A549 (cell line): ENCODE results near the gene DDX52. TPM values are rescaled to one million over a fixed set of nuclear protein-coding genes. Genes with fewer than 3 reads are reported as not detected.

Source experiments
- ATAC-seq, 2 experiments: fragments of 200-7000 bp in 1 of 2; fragments of >200 bp in 1 of 2; cut with Nextera tagmentation in 1 of 2; cut with Tn5 transposase in 1 of 2; 3 replicates each; pipeline versions ENCODE4 v1.8.0 to v1.9.1; 2018 to 2020; ENCODE audit warnings: mild to moderate bottlenecking in 1 of 2, moderate library complexity in 1 of 2
- CTCF ChIA-PET: fragments of 300-600 bp; sonication (Branson Sonifier 250); formaldehyde crosslinking; extraction: SDS; loops from one replicate; lab custom pipeline; 2021; ENCODE audit warnings: antibody characterized with exemption, inconsistent platforms; lab: Yijun Ruan, JAX
- POLR2A ChIA-PET: fragments of 350-600 bp; formaldehyde crosslinking; extraction: SDS; loops from one replicate; lab custom pipeline; 2021; ENCODE audit warnings: antibody characterized with exemption, inconsistent platforms; lab: Yijun Ruan, JAX
- DNase-seq, 2 experiments: peaks; one replicate each; pipeline versions ENCODE4 v3.0.0 to v3.0.0-alpha.2; 2011 to 2016; ENCODE audit warnings: low read depth in 1 of 2, low spot score in 1 of 2
- FAIRE-seq: peaks from 2 replicates; lab custom pipeline; 2011; peaks lifted over from hg19 to GRCh38; lab: Jason Lieb, UNC
- H3K27ac ChIP-seq, 2 experiments: fragments of >200 bp; sonication (Bioruptor Twin); formaldehyde crosslinking; 3 replicates each; pipeline ENCODE4 v1.5.1; 2016 to 2017
- H3K4me1 ChIP-seq: fragments of >200 bp; sonication (Bioruptor Twin); formaldehyde crosslinking; 3 replicates; pipeline ENCODE4 v1.6.1; 2016
- H3K4me2 ChIP-seq: fragments of >200 bp; sonication (Bioruptor Twin); formaldehyde crosslinking; 3 replicates; pipeline ENCODE4 v1.6.1; 2016
- H3K4me3 ChIP-seq: fragments of >200 bp; sonication (Bioruptor Twin); formaldehyde crosslinking; 3 replicates; pipeline ENCODE4 v1.5.1; 2016
- H3K9me3 ChIP-seq: fragments of >200 bp; sonication (Bioruptor Twin); formaldehyde crosslinking; 3 replicates; pipeline ENCODE4 v1.6.1; 2016
- CBX2 ChIP-seq: fragments of 200-600 bp; sonication (generic); IDR thresholded peaks from 2 replicates; pipeline ENCODE4 v1.6.1; 2016; ENCODE audit warnings: low read depth, mild to moderate bottlenecking, borderline replicate concordance
- CEBPB ChIP-seq, 2 experiments: fragments of >200 bp in 1 of 2; sonication (Bioruptor Twin) in 1 of 2; formaldehyde crosslinking in 1 of 2; IDR thresholded peaks; 2 replicates each; pipeline ENCODE4 v1.6.1; 2012 to 2016
- CHD4 ChIP-seq: fragments of 200-600 bp; sonication (generic); IDR thresholded peaks from 2 replicates; pipeline ENCODE4 v1.6.1; 2016; ENCODE audit warnings: antibody characterized with exemption, mild to moderate bottlenecking, borderline replicate concordance
- EHMT2 ChIP-seq: fragments of 200-600 bp; sonication (generic); IDR thresholded peaks from 2 replicates; pipeline ENCODE4 v1.6.1; 2016; ENCODE audit warnings: antibody characterized with exemption, low read depth, mild to moderate bottlenecking, moderate library complexity
- FOXS1 ChIP-seq: fragments of 250-450 bp; sonication (Bioruptor Pico); IDR thresholded peaks from 2 replicates; pipeline ENCODE4 v1.5.0; 2020; ENCODE audit warnings: mild to moderate bottlenecking, moderate library complexity
- MAFK ChIP-seq: fragments of 450-650 bp; IDR thresholded peaks from 2 replicates; pipeline ENCODE4 v1.6.1; 2014; ENCODE audit not compliant: partially characterized antibody
- MYC ChIP-seq: IDR thresholded peaks from 2 replicates; pipeline ENCODE4 v1.6.1; 2012; ENCODE audit warnings: mild to moderate bottlenecking, inconsistent platforms, low read length, improper control_type of control experiment, borderline replicate concordance
- NFE2L2 ChIP-seq: fragments of 150-350 bp; conservative IDR thresholded peaks from 2 replicates; pipeline ENCODE4 v1.6.1; 2014; ENCODE audit warnings: low read length
- PHF8 ChIP-seq: fragments of 200-600 bp; sonication (generic); IDR thresholded peaks from 2 replicates; pipeline ENCODE4 v1.6.1; 2016; ENCODE audit warnings: low read depth, mild to moderate bottlenecking, antibody characterized with exemption, moderate library complexity, borderline replicate concordance
- POLR2AphosphoS2 ChIP-seq: conservative IDR thresholded peaks from 2 replicates; pipeline ENCODE4 v1.6.1; 2012; ENCODE audit warnings: low read length, improper control_type of control experiment, inconsistent platforms
- RAD21 ChIP-seq, 2 experiments: fragments of >200 bp in 1 of 2; sonication (Bioruptor Twin) in 1 of 2; formaldehyde crosslinking in 1 of 2; IDR thresholded peaks in 1 of 2; conservative IDR thresholded peaks in 1 of 2; 2 replicates in 1 of 2; 3 replicates in 1 of 2; pipeline ENCODE4 v1.6.1; 2012 to 2018; ENCODE audit warnings: inconsistent platforms in 1 of 2
- RCOR1 ChIP-seq: fragments of 150-350 bp; IDR thresholded peaks from 2 replicates; pipeline ENCODE4 v1.6.1; 2014; ENCODE audit warnings: antibody characterized with exemption, low read length, low read depth
- TFCP2L1 ChIP-seq: fragments of 250-450 bp; sonication (Bioruptor Pico); IDR thresholded peaks from 2 replicates; pipeline ENCODE4 v1.5.0; 2021; ENCODE audit warnings: mild to moderate bottlenecking
- ZFP36 ChIP-seq: fragments of 450-650 bp; IDR thresholded peaks from 2 replicates; pipeline ENCODE4 v1.6.1; 2014; ENCODE audit warnings: borderline replicate concordance; ENCODE audit not compliant: partially characterized antibody
- WGBS: methylation state at CpG from one replicate; pipeline ENCODE4 v1.1.6; 2017; ENCODE audit errors: missing lambda C conversion rate; 5-methylcytosine and 5-hydroxymethylcytosine counted together
- polyA plus RNA-seq, 4 experiments: library from polyadenylated mRNA; depleted of rRNA in 3 of 4; stranded (reverse); fragments of >200 nt; fragmentation: RNase III in 1 of 4; extraction: RNeasy Plus Mini Kit Qiagen cat#74134 plus additional on column Dnase treatment in 1 of 4; gene quantifications; 2 replicates in 3 of 4; 3 replicates in 1 of 4; pipeline ENCODE4 v1.2.3, GENCODE V29; 2011 to 2017
- TF ChIP-seq, protein P1 (sequence below): IDR thresholded peaks from 2 replicates; pipeline ENCODE4 v1.6.1; 2012
- TF ChIP-seq, protein P2 (sequence below): fragments of 450-650 bp; IDR thresholded peaks from 2 replicates; pipeline ENCODE4 v1.6.1; 2014; ENCODE audit warnings: antibody characterized with exemption
- TF ChIP-seq, protein P3 (sequence below): fragments of 250-450 bp; sonication (Bioruptor Pico); IDR thresholded peaks from 2 replicates; pipeline ENCODE4 v1.5.0; 2021; ENCODE audit warnings: mild to moderate bottlenecking, moderate library complexity, borderline replicate concordance
- TF ChIP-seq, protein P4 (sequence below): fragments of >200 bp; sonication (Bioruptor Twin); formaldehyde crosslinking; IDR thresholded peaks from 2 replicates; pipeline ENCODE4 v1.6.1; 2016
- TF ChIP-seq, protein P5 (sequence below): fragments of >200 bp; sonication (Bioruptor Twin); formaldehyde crosslinking; IDR thresholded peaks from 3 replicates; pipeline ENCODE4 v1.6.1; 2016
- TF ChIP-seq, protein P6 (sequence below): fragments of 150-350 bp; IDR thresholded peaks from 2 replicates; pipeline ENCODE4 v1.6.1; 2014; ENCODE audit warnings: low read depth, mild to moderate bottlenecking, low read length

Gene DDX52
- polyA plus RNA-seq, 2 of the 4 experiments (the other 2 are of a cell fraction) = 42.4 to 59.6 TPM

DNA sequence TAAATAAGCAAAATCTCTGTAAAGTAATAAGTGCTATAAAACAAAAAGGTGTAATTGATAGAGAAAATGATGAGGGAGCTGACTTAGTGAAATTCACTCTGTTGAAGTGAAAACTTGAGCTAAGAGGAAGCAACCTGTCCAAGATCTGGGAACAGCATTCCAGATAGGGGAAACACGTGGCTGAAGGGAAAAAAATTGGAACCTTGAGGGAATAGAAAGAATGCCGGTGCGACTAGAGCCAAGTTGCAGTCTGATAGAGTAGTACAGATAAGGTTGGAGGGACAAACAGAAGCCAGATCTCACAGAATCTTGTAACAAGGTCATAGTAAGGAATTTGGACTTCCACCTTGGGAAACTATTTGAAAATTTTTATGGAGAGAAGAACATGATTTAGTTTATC is 623 bp upstream of the DDX52 start:
- 10% methylated on average over 3 of the region's 3 CpGs for WGBS
- Histone ChIP-seq H3K4me3 (peak overlapping the region; percentile 74), H3K4me2 (peak overlapping the region; percentile 79), H3K27ac (peak overlapping the region; percentile 86 to 92), H3K4me1 (peaks cover 32% of the 10 kb centered on the region), H3K9me3 (no peaks in the 10 kb centered on the region)
- ATAC-seq (peak in 1 of 2 experiments; percentile 43; a peak in 3 of 6 replicates), DNase-seq (peak; percentile 25 to 43), FAIRE-seq (no peak)
- ChIA-PET CTCF (interaction anchor here (0.5 to 10.1 kb wide), 12 partner anchors 7 to 202 kb away, joined by 3 to 153 read pairs (median 4); partner anchors contain the start of gene HNF1B), POLR2A (no interaction called here)
- TF ChIP-seq, protein P1, sequence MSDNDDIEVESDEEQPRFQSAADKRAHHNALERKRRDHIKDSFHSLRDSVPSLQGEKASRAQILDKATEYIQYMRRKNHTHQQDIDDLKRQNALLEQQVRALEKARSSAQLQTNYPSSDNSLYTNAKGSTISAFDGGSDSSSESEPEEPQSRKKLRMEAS = peak; percentile 72
- TF ChIP-seq FOXS1 = no peak

DNA sequence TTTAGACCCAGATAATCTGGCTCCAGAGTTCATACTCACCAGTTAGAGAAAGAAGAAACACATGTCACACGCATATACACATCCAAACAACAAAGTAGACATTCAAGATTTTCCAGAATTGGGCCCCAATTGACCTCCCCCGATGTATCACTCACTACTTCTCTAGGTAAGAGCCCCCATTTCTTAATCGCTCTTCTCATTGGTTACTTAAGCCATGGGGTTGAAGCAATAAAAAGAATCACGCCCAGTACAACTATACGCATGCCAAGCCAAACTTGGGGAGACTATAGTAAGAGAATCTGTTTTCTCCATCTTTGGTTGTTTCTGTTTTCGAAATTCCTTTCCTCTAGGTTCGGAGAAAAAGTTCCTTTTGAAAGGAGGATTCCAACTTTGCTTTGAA is 565 bp downstream of the DDX52 start:
- ChIA-PET CTCF (interaction anchor here (1.0 to 10.1 kb wide), 8 partner anchors 8 to 203 kb away, joined by 3 to 153 read pairs (median 4); partner anchors contain the start of gene HNF1B), POLR2A (no interaction called here)
- TF ChIP-seq MYC = no peak
- TF ChIP-seq, protein P2, sequence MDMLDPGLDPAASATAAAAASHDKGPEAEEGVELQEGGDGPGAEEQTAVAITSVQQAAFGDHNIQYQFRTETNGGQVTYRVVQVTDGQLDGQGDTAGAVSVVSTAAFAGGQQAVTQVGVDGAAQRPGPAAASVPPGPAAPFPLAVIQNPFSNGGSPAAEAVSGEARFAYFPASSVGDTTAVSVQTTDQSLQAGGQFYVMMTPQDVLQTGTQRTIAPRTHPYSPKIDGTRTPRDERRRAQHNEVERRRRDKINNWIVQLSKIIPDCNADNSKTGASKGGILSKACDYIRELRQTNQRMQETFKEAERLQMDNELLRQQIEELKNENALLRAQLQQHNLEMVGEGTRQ = no peak
- no peak for TF ChIP-seq FOXS1
- TF ChIP-seq, protein P3, sequence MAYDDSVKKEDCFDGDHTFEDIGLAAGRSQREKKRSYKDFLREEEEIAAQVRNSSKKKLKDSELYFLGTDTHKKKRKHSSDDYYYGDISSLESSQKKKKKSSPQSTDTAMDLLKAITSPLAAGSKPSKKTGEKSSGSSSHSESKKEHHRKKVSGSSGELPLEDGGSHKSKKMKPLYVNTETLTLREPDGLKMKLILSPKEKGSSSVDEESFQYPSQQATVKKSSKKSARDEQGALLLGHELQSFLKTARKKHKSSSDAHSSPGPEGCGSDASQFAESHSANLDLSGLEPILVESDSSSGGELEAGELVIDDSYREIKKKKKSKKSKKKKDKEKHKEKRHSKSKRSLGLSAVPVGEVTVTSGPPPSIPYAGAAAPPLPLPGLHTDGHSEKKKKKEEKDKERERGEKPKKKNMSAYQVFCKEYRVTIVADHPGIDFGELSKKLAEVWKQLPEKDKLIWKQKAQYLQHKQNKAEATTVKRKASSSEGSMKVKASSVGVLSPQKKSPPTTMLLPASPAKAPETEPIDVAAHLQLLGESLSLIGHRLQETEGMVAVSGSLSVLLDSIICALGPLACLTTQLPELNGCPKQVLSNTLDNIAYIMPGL (CRISPR knock-in tag) = no peak
- TF ChIP-seq NFE2L2 = no peak
- TF ChIP-seq CHD4 = no peak
- no peak for TF ChIP-seq ZFP36
- no peak for TF ChIP-seq PHF8
- H3K4me1 ChIP-seq = peaks cover 24% of the 10 kb centered on the region; the same call in 2 of the 3 replicates
- FAIRE-seq (no peak), DNase-seq (peak; percentile 31 to 40), ATAC-seq (peak in 1 of 2 experiments; percentile 59; a peak in 3 of 6 replicates)
- H3K27ac ChIP-seq = peak overlapping the region; percentile 86 to 92
- H3K9me3 ChIP-seq = no peaks in the 10 kb centered on the region
- H3K4me2 ChIP-seq = peak overlapping the region; percentile 88
- peak overlapping the region; percentile 74 for H3K4me3 ChIP-seq
- 5% methylated on average over 7 of the region's 7 CpGs for WGBS

DNA sequence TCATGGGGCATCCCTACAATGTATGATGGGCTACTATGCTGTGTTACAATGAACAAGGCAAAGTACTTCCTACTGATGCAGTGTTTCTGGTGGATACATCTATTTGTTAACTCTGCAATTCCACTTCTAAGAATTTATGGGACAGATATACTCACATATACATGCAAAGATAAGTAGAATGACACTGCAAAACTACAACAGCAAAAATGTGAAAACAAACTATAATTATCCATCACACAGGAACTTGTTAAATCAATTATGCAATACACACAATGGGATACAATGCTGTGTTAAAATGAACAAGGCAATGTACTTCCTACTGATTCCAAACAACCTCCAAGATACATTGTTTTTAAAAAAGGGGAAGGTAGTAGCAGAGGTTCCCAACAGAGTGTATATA is 3.2 kb downstream of the DDX52 start:
- ChIA-PET CTCF (interaction anchor here (0.6 to 0.9 kb wide), 2 partner anchors 9 to 32 kb away, joined by 3 to 4 read pairs; no protein-coding TSS in a partner anchor), POLR2A (no interaction called here)
- Histone ChIP-seq H3K4me2 (no peak overlapping the region), H3K4me1 (peaks cover 24% of the 10 kb centered on the region; the same call in 2 of the 3 replicates), H3K9me3 (no peaks in the 10 kb centered on the region), H3K27ac (no peak overlapping the region), H3K4me3 (no peak overlapping the region)
- no peak for DNase-seq
- TF ChIP-seq CHD4 (no peak), MAFK (peak; percentile 15)
- no peak for FAIRE-seq
- no peak for ATAC-seq

DNA sequence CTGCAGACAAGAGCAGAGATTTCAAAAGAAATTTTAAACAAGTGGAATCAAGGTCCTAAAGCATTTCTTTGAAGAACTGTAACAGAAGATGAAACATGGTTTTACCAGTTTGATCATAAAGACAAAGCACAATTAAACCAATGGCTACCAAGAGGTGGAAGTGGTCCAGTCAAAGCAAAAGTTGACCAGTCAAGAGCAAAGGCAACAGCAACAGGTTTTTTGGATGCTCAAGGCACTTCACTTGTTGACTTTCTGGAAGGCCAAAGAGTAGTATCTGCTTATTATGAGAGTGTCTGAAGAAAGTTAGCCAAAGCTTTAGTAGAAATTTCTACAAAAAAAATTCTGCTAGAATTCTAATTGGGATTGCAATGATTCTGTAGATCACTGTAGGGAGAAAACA is 5.3 kb downstream of the DDX52 start:
- DNase-seq = no peak
- POLR2A ChIA-PET = interaction anchor here (0.5 kb wide), 1 partner anchor 104 kb away, joined by 3 read pairs; no protein-coding TSS in a partner anchor
- Histone ChIP-seq H3K4me2 (no peak overlapping the region), H3K27ac (no peak overlapping the region), H3K4me1 (peaks cover 18% of the 10 kb centered on the region; the same call in 2 of the 3 replicates), H3K4me3 (no peak overlapping the region), H3K9me3 (no peaks in the 10 kb centered on the region)
- CTCF ChIA-PET = interaction anchor here (1.4 to 1.8 kb wide), 2 partner anchors 12 to 179 kb away, joined by 4 to 5 read pairs; no protein-coding TSS in a partner anchor
- FAIRE-seq = no peak
- TF ChIP-seq TFCP2L1 (CRISPR knock-in tag) = no peak
- TF ChIP-seq, protein P4, sequence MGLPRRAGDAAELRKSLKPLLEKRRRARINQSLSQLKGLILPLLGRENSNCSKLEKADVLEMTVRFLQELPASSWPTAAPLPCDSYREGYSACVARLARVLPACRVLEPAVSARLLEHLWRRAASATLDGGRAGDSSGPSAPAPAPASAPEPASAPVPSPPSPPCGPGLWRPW = no peak
- TF ChIP-seq CEBPB (IDR thresholded peaks at IDR 0.05) = no peak
- TF ChIP-seq, protein P5, sequence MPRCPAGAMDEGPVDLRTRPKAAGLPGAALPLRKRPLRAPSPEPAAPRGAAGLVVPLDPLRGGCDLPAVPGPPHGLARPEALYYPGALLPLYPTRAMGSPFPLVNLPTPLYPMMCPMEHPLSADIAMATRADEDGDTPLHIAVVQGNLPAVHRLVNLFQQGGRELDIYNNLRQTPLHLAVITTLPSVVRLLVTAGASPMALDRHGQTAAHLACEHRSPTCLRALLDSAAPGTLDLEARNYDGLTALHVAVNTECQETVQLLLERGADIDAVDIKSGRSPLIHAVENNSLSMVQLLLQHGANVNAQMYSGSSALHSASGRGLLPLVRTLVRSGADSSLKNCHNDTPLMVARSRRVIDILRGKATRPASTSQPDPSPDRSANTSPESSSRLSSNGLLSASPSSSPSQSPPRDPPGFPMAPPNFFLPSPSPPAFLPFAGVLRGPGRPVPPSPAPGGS = no peak
- no peak for TF ChIP-seq RCOR1
- TF ChIP-seq EHMT2 = no peak
- no peak for TF ChIP-seq MYC
- no peak for TF ChIP-seq RAD21 (conservative IDR thresholded peaks at IDR 0.05 in 1 of 2, IDR thresholded peaks at IDR 0.05 in 1 of 2)
- no peak for TF ChIP-seq POLR2AphosphoS2
- TF ChIP-seq CBX2 = no peak
- TF ChIP-seq, protein P6, sequence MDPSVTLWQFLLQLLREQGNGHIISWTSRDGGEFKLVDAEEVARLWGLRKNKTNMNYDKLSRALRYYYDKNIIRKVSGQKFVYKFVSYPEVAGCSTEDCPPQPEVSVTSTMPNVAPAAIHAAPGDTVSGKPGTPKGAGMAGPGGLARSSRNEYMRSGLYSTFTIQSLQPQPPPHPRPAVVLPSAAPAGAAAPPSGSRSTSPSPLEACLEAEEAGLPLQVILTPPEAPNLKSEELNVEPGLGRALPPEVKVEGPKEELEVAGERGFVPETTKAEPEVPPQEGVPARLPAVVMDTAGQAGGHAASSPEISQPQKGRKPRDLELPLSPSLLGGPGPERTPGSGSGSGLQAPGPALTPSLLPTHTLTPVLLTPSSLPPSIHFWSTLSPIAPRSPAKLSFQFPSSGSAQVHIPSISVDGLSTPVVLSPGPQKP = no peak
- no peak for TF ChIP-seq PHF8
- no peak for ATAC-seq
